Activated T-helper 1 cell treated with Interleukin-2 at 50 U/mL for 16 hours (primary cell): Measurements from ENCODE around the gene RNF112.
"Not testable (repeated sequence)": the region's sequence is repeated elsewhere in the genome, so short reads cannot be mapped to it uniquely, and the experiment has no call there.

Source experiments
- DNase-seq: peaks from one replicate; pipeline ENCODE4 v3.0.0-alpha.2; 2020; ENCODE audit warnings: low read depth

Gene RNF112

GRCh38 chr17:19413761-19414160, 2.7 kb downstream of the RNF112 start:
- DNase-seq = no peak

GRCh38 chr17:19414396-19415280, 3.6 kb downstream of the RNF112 start:
- DNase-seq = no peak

DNA sequence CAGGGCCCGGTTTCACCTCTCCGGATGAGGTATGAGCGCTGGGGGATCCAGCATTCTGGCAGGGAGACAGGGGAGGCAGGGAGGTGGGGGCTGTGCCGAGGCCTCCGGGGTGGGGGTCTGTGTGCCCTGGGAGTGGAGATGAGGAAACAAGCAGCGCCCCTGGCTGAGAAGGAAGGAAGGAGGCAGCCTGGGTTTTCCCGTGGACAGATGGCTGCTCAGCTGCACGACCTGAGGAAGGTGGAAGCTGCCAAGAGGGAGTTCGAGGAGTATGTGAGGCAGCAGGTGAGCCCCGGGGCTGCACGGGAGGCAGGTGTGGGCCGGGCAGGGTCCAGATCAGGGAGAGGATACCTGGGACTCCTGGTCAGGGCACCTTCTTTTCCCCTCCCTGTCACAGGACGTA, 4.3 kb downstream of the RNF112 start:
- no peak for DNase-seq

DNA sequence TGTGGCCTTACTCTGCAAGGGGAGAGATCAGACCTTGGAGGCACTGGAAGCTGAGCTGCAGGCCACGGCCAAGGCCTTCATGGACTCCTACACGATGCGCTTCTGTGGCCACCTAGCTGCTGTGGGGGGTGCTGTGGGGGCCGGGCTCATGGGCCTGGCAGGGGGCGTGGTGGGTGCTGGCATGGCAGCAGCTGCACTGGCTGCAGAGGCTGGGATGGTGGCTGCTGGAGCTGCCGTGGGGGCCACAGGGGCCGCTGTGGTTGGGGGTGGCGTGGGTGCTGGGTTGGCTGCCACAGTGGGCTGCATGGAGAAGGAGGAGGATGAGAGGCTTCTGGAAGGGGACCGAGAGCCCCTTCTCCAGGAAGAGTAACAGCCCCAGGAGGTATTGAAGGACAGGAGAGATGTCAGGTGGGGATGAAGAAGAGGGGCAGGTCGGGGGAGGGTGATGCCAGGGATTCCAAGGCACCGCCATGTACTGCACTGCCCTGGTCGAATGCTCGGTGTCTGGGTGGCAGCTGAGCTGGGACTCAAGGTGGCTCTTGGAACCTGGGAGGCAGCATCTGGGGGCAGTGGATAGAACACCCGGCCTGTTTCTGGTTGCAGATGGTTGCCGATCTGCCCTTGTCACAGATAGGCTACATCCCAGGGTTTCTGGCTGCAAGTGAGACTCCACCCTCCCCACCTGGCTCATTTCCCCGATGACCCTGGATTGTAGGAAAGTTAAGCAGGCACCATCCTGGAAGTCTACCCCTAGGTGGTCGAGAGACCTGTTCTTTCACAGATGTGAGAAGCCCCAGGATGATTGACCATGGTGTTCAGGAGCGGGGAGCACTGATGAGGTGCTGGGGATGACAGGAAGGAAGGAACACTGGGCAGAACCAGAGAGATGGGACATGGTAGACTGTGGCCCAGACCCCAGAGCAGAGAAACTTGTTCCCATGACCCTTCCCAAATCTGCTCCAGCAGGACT, 5.1 kb downstream of the RNF112 start:
- DNase-seq = no peak

GRCh38 chr17:19417611-19418010, 6.6 kb downstream of the RNF112 start:
- no peak for DNase-seq

DNA sequence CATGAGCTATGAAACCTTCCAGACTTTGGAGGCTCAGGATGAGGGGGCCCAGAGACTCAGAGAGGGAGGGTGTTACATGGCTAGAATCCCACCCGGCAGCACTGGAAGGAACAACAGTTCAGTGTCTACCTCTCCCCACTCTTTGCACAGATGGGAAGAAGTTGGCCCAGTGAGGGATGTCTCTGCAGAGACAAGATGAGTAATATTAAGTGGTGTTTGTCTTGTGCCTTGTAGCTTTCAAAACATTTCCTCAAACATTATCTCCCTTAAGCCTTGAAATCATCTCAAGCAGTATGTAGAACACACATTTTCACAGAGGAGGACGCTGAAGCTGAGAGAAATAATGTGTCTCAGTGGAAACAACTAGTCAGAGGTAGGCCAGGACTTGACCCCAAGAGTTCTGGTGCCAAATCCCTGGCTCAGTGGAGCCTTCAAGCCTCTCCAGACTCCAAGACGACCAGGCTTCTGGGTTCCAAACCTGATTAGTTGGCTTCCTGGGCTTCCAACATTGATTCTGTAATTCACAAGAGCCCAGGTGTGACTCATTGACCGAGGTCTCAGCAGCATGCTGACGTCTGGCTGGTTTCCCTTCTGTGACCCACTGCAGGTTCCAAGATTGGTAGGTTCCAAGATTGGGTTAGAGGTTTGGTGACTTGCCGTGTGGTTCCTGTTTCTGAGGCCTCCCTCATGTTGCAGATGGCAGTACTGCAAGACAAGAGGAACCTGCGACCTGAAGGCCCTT, 7.4 kb downstream of the RNF112 start:
- DNase-seq = no peak

DNA sequence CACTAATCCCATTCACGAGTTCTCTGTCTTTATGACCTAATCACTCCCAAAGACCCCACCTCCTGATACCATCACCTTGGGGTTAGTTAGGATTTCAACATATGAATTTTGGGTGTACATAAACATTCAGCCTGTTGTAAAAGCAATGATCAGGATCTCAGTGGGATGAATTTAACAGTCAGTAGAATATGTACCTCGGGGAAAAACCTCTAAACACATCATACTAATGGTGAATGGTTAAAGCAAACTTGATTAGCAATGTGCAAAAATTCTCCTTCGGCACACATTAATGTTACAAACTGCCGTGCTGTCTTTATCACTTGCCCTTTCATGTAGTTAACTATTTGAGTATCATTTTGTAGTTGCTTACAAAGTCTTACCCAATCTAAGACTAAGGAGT, 10.2 kb downstream of the RNF112 start:
- no peak for DNase-seq

DNA sequence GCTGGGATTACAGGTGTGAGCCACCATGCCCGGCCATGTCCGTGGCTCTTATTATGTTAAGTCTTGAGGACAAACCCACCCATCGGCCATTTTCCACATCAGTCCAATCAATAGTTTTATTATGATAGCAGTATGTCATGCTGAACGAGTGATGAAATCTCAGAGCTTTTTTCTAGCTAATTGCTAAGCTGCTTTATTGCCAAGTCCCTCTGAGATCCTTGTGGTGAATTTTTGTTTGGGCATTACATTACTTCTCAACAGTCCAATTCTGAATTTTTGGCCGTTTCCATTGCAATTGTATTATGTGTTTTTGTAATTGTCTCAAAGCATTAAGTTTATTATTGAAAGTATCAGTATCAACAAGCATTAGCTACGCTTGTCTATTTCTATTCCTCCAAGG, 10.9 kb downstream of the RNF112 start:
- DNase-seq = no peak

DNA sequence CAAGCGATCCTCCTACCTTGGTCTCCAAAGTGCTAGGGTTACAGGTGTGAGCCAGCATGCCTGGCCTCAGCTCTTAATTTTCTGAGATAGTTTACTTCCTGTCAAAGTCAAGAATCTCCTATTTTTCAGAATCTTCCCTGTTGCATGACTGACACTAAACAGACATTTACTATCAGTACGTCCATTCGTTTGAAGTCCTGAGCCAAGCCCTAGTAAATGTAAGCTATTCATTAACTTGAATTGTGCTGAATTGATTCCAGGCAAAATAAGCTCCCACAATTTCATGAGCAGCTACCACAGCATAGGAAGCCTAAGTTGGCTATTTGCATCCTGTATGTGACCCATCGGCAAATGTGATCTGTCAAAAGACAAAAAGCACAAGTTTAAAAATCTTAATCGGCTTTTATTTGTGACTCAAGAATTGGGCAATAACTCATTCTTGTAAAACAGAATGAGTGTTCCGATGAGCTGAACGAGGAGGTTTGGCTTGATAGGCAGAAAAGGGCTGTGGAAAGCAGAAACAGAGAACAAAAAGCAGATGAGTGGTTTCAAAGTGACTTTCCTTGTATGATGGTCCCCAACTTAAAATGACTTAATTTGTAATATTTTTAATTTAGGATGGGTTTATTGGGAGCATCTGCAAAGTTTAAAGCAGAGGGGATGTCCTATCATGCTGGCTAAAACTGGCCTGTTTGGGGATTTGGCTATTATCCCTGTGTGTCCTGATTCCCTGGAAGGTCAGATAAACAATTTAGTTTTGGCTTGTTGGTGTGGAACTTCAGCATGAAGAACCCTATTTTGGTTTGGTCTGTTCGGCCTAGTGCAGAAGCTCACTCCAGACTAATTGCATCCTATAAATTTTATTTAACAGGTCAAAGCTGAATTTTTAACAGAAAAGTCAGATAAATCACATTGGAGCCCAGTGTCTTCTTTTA, 14.2 kb downstream of the RNF112 start:
- DNase-seq = no peak

DNA sequence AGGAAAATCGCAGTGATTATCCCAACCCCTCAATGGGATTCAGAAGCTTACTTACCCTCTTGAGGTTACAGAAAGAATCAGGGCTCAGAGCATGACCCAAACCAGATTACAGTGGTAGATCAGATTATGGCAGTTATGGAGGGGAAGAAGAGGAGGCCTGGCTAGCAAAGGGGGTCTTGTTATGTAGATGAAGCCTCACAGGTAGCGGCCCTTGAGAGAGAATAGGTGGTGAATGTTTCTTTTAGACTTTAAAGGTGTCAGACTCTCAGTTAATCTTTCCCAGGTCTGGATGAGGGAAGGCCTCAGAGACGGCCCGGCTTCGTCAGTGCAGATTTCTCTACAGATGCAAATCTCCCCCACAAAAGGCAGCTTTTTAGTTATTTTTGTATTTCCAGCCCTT, 15.6 kb downstream of the RNF112 start:
- no peak for DNase-seq

GRCh38 chr17:19431691-19432090, 20.7 kb downstream of the RNF112 start:
- no peak for DNase-seq

DNA sequence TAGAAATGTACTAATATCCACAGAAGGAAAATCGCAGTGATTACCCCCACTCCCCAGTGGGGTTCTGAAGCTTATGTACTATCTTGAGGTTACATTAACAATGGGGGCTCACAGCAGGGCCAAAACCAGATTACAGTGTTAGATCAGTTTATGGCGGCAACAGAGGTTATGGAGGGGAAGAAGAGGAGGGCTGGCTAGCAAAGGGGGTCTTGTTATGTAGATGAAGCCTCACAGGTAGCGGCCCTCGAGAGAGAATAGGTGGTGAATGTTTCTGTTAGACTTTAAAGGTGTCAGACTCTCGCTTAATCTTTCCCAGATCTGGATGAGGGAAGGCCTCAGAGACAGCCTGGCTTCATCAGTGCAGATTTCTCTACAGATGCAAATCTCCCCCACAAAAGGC, 22.2 kb downstream of the RNF112 start:
- no peak for DNase-seq

GRCh38 chr17:19433727-19434340, 22.8 kb downstream of the RNF112 start:
- DNase-seq = no peak

DNA sequence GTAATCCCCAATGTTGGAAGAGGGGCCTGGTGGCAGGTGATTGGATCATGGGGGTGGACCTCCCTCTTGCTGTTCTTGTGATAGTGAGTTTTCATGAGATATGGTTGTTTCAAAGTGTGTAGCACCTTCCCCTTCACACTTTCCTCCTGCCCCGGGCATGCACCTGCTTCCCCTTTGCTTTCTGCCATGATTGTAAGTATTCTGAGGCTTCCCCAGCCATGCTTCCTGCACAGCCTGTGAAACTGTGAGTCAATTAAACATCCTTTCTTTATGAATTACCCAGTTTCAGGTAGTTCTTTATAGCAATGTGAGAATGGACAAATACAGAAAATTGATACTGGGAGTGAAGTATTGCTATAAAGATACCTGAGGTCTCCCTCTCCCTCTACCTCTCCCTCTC, 29.4 kb downstream of the RNF112 start:
- no peak for DNase-seq

- DNase-seq = not testable (repeated sequence)
Observed at GRCh38 chr17:19441288-19441687, 30.3 kb downstream of the RNF112 start.

GRCh38 chr17:19442731-19443130, 31.7 kb downstream of the RNF112 start:
- no peak for DNase-seq

GRCh38 chr17:19443148-19443547, 32.1 kb downstream of the RNF112 start:
- no peak for DNase-seq

GRCh38 chr17:19445105-19445504, 34.1 kb downstream of the RNF112 start:
- no peak for DNase-seq

GRCh38 chr17:19446577-19446976, 35.5 kb downstream of the RNF112 start:
- not testable (repeated sequence) for DNase-seq

DNA sequence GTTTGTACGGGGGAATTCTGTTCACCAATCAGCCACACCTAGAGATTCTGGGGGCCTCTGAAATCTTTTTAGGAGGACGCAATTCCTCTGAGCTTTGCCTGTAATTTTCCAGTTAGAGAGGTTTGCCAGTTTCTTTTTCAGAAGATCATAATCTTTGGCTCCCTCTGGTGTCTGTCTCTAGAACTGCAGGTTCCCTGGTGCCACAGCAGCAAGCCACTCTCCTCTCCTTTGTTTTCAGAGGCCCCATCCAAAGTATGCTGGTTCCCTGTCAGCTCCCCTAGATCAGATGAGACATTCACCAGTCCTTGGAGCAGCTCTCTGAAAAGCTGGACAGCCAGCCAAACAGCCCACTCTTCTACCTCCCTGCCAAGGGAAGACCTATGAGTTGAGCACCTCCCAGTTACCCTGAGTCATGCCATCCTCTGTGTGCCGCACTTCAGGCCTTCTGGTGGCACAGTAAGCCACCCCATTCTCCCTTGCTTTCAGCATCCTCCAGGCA, 36.1 kb downstream of the RNF112 start:
- DNase-seq = peak; percentile 20
